HEK293T (cell line): ENCODE results near the gene MKS1.
A peak's percentile ranks its signal among the peaks of the same experiment; 100 is the strongest.

ENCODE experiments used
- CTCF ChIA-PET: fragments of 350-600 bp; formaldehyde crosslinking; extraction: SDS; loops from one replicate; lab custom pipeline; 2021; ENCODE audit warnings: antibody characterized with exemption, inconsistent platforms; lab: Yijun Ruan, JAX
- POLR2A ChIA-PET: fragments of 350-600 bp; formaldehyde crosslinking; extraction: SDS; loops from one replicate; lab custom pipeline; 2020; ENCODE audit warnings: antibody characterized with exemption, inconsistent platforms; lab: Yijun Ruan, JAX
- DNase-seq: peaks from one replicate; pipeline ENCODE4 v3.0.0; 2012; ENCODE audit warnings: mixed read lengths; ENCODE audit errors: extremely low spot score
- ARNT ChIP-seq: fragments of 450-650 bp; IDR thresholded peaks from 2 replicates; pipeline ENCODE4 v1.6.1; 2017; ENCODE audit warnings: mild to moderate bottlenecking
- BHLHE40 ChIP-seq: fragments of 450-650 bp; IDR thresholded peaks from 2 replicates; pipeline ENCODE4 v1.6.1; 2016; ENCODE audit warnings: mild to moderate bottlenecking, moderate library complexity, borderline replicate concordance
- CTBP1 ChIP-seq: fragments of 450-650 bp; IDR thresholded peaks from 2 replicates; pipeline ENCODE4 v1.6.1; 2016; ENCODE audit warnings: borderline replicate concordance
- ELF4 ChIP-seq: fragments of 450-650 bp; IDR thresholded peaks from 2 replicates; pipeline ENCODE4 v1.6.1; 2017; ENCODE audit warnings: antibody characterized with exemption
- FOXA1 ChIP-seq: fragments of 450-650 bp; IDR thresholded peaks from 2 replicates; pipeline ENCODE4 v1.6.1; 2016; ENCODE audit warnings: mild to moderate bottlenecking
- FOXK2 ChIP-seq: fragments of 450-650 bp; IDR thresholded peaks from 2 replicates; pipeline ENCODE4 v1.6.1; 2016; ENCODE audit warnings: mild to moderate bottlenecking
- FOXM1 ChIP-seq: fragments of 450-650 bp; IDR thresholded peaks from 2 replicates; pipeline ENCODE4 v1.6.1; 2017; ENCODE audit warnings: mild to moderate bottlenecking, borderline replicate concordance
- HDGF ChIP-seq: fragments of 450-650 bp; IDR thresholded peaks from 2 replicates; pipeline ENCODE4 v1.6.1; 2017; ENCODE audit warnings: antibody characterized with exemption, borderline replicate concordance
- L3MBTL2 ChIP-seq: fragments of 450-650 bp; conservative IDR thresholded peaks from 2 replicates; pipeline ENCODE4 v1.6.1; 2016; ENCODE audit warnings: mild to moderate bottlenecking
- LEF1 ChIP-seq: fragments of 450-650 bp; IDR thresholded peaks from 2 replicates; pipeline ENCODE4 v1.6.1; 2017; ENCODE audit warnings: mild to moderate bottlenecking, borderline replicate concordance
- NFRKB ChIP-seq: fragments of 450-650 bp; IDR thresholded peaks from 2 replicates; pipeline ENCODE4 v1.6.1; 2016; ENCODE audit warnings: mild to moderate bottlenecking, moderate library complexity
- PKNOX1 ChIP-seq: fragments of 450-650 bp; IDR thresholded peaks from 2 replicates; pipeline ENCODE4 v1.6.1; 2016
- SP1 ChIP-seq: fragments of 450-650 bp; IDR thresholded peaks from 2 replicates; pipeline ENCODE4 v1.6.1; 2017
- SUZ12 ChIP-seq: fragments of 450-650 bp; IDR thresholded peaks from 2 replicates; pipeline ENCODE4 v1.6.1; 2016; ENCODE audit warnings: mild to moderate bottlenecking
- TARDBP ChIP-seq: fragments of 450-650 bp; IDR thresholded peaks from 2 replicates; pipeline ENCODE4 v1.6.1; 2016
- ZNF384 ChIP-seq: fragments of 450-650 bp; IDR thresholded peaks from 2 replicates; pipeline ENCODE4 v1.6.1; 2016

MKS1 gene

GRCh38 chr17:58184308-58184985 is 34.6 kb downstream of the MKS1 start:
- DNase-seq, result peak; percentile 22
- POLR2A ChIA-PET, result no interaction called here
- TF ChIP-seq CTBP1, result no peak
- TF ChIP-seq FOXK2, result no peak
- TF ChIP-seq SP1, result no peak
- TF ChIP-seq PKNOX1, result no peak
- no peak for TF ChIP-seq LEF1
- TF ChIP-seq SUZ12, result no peak
- CTCF ChIA-PET, result interaction anchor here (0.6 to 0.8 kb wide), 2 partner anchors 16 to 69 kb away, joined by 4 read pairs; no protein-coding TSS in a partner anchor

GRCh38 chr17:58183514-58183913 is 35.5 kb downstream of the MKS1 start:
- TF ChIP-seq L3MBTL2, result no peak
- no peak for TF ChIP-seq FOXA1
- no peak for TF ChIP-seq SP1
- TF ChIP-seq SUZ12, result no peak
- TF ChIP-seq ELF4, result no peak
- TF ChIP-seq ZNF384, result no peak
- no peak for TF ChIP-seq NFRKB
- no peak for TF ChIP-seq TARDBP
- ChIA-PET CTCF (no interaction called here), POLR2A (no interaction called here)
- no peak for DNase-seq

GRCh38 chr17:58181796-58182195 is 37.3 kb downstream of the MKS1 start:
- no peak for TF ChIP-seq BHLHE40
- no peak for TF ChIP-seq PKNOX1
- TF ChIP-seq ELF4, result no peak
- no peak for TF ChIP-seq ARNT
- TF ChIP-seq FOXA1, result no peak
- TF ChIP-seq TARDBP, result no peak
- TF ChIP-seq CTBP1, result no peak
- no peak for TF ChIP-seq NFRKB
- no peak for TF ChIP-seq FOXM1
- CTCF ChIA-PET, result no interaction called here
- DNase-seq, result no peak
- POLR2A ChIA-PET, result no interaction called here

GRCh38 chr17:58176200-58176599 is 42.9 kb downstream of the MKS1 start:
- DNase-seq, result no peak
- ChIA-PET CTCF (no interaction called here), POLR2A (no interaction called here)
- TF ChIP-seq LEF1 (no peak), HDGF (no peak), ARNT (no peak), FOXM1 (no peak), ELF4 (no peak), CTBP1 (no peak), NFRKB (no peak), SP1 (no peak), ZNF384 (no peak)

- ChIA-PET CTCF (no interaction called here), POLR2A (interaction anchor here (1.1 kb wide), 1 partner anchor 18 kb away, joined by 3 read pairs; no protein-coding TSS in a partner anchor)
- TF ChIP-seq NFRKB (no peak), L3MBTL2 (no peak), CTBP1 (no peak)
- DNase-seq, result no peak
These were observed 44.2 kb downstream of the MKS1 start for GRCh38 chr17:58174871-58175270.

GRCh38 chr17:58172369-58173071 is 46.5 kb downstream of the MKS1 start:
- DNase-seq, result peak; percentile 64
- TF ChIP-seq HDGF (no peak), TARDBP (no peak), ELF4 (no peak), BHLHE40 (no peak), FOXK2 (no peak), FOXM1 (no peak), SUZ12 (no peak), NFRKB (no peak), LEF1 (no peak), ARNT (no peak), PKNOX1 (no peak)
- ChIA-PET POLR2A (no interaction called here), CTCF (interaction anchor here (0.7 to 1.3 kb wide), 8 partner anchors 15 to 205 kb away, joined by 3 to 4 read pairs (median 3); no protein-coding TSS in a partner anchor)
